NCI-H2196 (cell line): ENCODE measurements around the gene DEFB123.

Experiments used
- DNase-seq: peaks from one replicate; lab custom pipeline; 2025; ENCODE audit not compliant: unreplicated experiment; lab: John Stamatoyannopoulos, UW

Gene DEFB123

DNA sequence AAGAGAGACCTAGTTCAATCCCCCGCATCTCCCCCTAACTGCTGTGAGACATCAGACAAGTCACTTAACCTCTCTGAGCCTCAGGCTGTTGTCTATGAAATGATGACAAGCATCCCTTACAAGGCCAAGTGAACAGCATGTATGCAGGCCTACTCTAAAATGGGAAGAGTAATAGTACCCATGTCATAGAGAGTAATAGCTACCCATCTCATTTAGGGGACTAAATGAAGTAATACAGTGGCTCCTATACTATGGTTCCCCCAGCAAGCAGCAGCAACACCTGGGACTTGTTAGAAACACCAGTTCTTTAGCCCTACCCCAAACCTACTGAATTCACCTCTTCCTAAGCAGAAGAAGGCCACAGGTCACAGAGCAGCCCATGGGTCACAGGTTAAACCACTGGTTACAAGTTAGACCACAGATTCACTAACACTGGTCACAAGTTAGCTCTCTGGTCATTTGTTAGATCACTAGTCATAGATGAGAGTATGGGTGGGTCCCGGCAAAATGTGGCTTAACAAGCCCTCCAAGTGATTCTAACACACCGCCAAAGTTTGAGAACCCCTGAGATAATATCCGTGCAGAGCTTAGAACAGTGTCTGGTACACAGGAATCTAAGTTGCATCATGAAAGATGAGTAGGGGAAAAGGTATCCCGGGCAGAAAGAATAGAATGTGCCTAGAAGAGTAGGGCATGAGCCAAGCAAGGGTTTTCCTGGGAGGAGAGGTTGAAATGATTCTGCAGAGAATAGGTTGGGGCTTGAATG is 33.1 kb downstream of the DEFB123 start:
- no peak for DNase-seq

DNA sequence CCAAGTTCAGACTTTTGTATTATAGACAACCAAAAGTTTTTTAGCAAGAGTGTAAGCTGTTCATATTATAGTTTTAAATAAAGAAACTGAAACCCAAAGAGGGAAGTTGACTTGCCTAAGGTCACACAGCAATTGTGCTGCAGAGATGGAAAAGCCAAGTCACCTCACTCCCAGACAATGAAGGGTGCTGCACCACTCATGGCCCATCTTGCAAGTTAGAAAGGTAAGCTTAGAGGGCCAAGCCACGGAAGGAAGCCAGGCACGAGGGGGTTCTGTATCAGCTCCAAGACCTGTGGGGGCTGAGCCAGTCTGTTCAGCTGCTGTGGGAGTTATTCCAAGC is 33.6 kb downstream of the DEFB123 start:
- no peak for DNase-seq

DNA sequence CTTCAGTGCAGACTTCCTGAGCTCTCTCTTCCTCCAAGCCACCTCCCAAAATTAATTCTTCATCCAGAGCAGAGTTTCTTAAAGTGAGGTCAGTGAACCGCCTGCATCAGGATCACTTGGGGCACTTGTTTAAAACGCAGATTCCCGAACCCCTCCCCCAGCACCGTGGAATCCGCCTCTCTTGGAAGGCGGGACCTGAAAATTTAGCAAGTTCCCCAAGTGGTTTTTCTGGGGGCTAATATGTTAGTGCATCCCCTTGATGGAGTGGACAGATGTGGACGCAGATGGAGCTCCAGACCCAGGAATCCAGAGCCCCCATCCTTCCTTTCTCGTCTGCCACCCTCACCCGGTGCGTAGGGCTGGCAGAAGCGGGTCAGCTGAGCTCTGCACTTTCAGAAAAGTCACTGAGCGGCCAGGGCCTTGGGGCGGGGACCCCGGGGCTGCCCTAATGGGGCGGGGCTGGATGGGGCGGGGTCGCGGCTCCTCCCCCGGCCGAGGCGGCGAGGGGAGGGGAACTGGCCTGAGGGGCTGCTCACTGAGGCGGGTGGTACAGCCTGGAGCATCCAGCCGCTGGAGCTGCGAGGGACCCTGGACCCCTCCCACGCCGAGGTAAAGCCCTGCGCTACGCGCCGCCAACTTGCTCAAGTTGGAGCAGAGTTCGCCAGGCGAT is 34.5 kb downstream of the DEFB123 start, which contains the start of the genes DEFB124 and REM1:
Gene DEFB124, minus strand, starts transcription at position 370 of the 670 bp plus-strand sequence. CDS start 2,114 bp downstream, outside the sequence.
Gene REM1, plus strand, starts transcription at position 531 of the 670 bp plus-strand sequence. CDS start 1,158 bp downstream, outside the sequence.
- DNase-seq, result no peak

DNA sequence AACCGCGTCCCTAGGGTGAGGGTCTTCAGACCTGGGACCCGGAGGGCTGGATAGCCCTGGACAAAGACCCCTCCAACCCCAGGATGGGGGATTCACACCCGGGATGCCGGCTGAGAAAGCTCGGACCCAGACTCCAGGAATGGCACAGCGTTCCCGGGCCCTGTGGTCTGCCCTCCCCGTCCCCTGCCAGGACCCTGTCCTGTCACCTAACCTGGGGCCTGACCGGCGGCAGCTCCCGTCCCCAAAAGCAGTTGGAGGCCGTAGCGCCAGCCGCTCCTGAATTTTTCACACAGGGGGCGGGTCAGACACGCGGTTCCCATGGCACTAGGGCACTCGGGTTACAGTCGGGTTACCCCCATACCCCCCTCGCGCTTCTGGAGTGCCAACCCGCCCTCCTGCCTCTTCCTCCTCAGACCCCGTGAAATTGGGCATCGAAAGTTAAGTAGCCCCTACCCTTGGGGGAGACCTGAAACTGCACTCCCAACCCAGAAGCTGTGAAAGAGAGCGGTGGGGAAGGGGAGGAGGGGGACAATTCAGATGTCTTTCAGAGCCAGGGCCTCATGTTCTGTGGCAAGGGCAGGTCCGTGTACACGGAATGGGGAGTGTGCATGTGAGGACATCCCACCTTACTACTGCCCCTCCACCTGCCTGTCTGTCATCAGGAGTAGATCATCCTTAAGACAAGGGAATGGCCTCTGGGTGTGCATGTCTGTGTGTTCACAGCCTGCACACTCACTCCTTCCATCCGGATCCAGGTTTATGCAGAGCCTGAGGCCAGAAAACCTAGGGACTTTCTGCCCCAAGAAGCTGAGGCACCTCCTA is 35.3 kb downstream of the DEFB123 start:
- DNase-seq, result no peak

DNA sequence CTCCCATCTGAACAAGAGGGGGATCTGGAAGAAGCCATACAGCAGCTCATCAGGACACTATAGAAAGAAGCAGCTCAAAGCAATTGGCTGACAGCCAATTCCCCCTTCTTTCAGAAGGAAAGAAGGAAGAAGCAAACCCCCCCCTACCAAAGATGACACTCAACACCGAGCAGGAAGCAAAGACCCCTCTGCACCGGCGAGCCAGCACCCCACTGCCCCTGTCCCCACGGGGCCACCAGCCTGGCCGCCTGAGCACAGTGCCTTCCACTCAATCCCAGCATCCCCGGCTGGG is 35.8 kb downstream of the DEFB123 start:
- DNase-seq, result no peak

DNA sequence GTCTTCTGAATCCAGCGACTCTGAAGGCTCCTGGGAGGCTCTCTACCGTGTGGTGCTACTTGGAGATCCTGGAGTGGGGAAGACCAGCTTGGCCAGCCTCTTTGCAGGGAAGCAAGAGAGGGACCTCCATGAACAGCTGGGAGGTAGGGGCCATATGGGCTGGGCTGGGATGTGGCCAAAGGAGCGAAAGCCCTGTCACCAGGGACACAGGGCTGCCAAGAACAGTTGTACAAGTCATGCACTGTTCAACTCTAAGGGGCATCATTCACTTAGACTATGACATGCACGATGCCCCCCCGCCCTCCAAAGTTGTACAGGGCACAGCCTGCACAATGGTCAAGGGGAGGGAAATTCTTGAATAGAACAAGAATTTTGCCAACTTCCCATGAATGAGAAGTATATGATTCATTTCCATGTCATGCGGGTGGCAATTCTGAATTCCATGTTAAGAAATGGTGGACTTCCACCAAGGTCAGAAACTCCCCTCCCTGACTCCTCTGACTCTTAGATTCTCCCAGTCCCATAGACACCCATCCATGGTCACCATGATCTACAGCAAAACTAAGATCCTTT is 36.3 kb downstream of the DEFB123 start:
- DNase-seq, result no peak

DNA sequence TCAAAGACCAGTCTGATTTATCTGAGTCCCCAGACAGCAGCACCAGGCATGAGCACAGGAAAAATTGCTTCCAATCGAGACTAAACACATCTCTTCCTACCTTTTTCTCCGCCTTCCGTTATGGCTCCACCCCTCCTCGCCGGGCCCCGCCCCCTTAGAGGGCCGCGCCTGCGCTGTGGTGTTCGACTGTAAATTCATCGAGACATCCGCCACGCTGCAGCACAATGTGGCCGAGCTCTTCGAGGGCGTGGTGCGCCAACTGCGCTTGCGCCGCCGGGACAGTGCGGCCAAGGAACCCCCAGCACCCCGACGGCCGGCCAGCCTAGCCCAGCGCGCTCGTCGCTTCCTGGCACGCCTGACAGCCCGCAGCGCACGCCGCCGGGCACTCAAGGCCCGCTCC is 43.6 kb downstream of the DEFB123 start:
- no peak for DNase-seq

DNA sequence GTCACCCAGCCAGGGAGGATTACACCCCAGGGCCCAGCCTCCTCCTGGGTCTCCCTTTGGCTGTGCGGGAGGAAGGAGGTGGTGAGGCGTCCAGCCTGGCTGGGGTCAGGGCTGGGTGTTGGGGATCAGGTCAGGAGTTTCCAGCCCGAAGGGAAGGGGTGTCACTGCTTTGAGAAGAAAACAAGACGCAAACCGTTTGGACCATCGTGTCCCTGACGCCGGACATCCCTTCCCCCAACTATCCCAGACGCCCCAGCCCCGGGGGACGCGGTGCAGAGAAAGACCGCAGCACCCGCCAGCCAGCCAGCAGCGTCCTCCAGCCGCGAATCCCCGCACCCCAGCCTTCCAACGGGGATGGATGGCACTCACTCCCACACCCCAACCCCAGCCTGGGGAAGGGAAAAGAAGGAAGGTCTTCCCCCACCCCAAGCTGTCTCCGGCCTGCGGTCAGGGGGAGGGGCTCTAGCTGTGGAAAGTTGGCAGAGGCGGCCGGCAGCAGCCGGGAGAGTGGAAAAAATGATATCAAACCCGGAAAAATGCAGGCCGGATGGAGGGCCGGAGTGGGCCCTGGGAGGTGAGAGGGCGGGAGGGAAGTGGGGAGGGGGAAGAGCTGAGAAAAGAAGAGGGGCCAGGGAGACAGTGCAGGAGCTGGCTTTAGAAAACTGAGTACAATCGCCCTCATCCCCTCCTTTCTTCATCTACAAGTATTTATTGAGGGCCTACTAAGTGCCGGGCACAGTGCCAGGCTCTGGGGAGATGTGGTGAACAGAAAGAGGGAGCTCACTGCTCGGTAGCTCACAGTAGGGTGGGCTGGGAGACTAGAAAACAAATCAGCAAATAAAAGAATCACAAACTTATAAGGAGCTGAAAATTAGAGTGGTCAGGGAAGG is 45.3 kb downstream of the DEFB123 start:
- DNase-seq, result no peak

DNA sequence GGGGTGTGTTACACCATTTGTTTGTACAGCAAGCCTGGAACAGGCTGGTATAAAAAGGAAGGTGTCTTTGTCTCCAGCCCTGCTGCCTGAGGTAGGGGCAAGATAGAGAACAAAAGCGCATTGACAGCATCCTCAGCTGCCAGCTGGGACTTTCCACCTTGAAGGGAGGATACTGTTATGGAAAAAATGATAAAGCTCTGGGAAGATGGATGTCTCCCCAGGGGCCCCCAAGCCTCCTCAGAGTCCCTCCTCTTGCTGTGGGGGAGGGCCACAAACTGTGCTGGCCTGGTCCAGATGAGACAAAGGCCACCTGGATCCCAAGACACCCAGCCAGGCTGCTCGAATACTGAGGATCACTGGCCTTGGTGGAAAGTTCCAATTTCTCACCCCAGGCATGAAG is 47.7 kb downstream of the DEFB123 start:
- DNase-seq, result no peak

DNA sequence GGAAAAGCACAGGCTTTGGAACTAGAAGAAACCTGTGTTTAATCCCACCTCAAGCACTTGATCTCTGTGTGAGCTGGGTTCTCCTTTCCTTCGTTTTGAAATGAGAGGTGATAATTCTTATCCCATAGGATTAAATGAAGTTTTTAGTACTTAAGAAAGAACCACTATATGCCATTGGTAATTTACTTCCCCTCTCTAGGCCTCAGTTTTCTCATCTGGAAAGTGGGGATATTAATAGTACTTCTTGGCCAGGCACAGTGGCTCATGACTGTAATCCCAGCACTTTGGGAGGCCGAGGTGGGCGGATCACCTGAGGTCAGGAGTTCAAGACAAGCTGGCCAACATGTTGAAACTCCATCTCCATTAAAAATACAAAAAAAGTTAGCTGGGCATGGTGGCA is 48.7 kb downstream of the DEFB123 start:
- DNase-seq, result no peak

DNA sequence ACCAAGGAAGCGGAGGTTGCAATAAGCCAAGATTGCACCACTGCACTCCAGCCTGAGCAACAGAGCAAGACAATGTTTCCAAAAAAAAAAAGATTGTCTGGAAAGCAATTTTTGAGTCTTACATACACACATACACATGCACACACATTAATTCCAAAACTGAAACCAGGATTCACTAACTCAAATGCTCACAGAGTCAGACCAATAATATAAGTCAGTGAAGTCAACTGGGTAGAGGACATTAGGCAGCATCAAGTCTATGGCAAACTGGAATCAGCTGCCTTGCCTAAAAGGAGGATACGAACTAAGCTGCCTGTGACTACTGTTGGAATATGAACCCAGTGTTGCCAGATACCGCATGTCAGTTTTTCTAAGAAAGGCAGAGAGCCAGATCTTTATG is 50.3 kb downstream of the DEFB123 start:
- DNase-seq, result no peak

DNA sequence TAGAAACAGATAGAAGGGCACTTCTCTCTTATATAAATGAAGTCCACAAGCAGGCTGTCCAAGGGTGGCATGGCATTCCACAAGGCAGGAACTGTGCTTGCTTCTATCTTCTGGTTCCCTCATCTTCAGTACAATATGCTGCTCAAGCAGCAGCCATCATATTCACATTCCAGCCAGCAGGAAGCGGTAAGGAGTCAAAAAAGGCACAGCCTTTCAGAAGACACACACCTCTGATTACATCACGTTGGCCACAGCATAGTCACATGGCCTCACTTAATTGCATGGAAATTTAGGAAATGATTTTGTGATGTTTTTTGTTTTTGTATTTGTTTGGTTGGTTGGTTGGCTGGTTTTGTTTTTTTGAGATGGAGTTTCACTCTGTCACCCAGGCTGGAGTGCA is 53.7 kb downstream of the DEFB123 start:
- DNase-seq, result no peak

DNA sequence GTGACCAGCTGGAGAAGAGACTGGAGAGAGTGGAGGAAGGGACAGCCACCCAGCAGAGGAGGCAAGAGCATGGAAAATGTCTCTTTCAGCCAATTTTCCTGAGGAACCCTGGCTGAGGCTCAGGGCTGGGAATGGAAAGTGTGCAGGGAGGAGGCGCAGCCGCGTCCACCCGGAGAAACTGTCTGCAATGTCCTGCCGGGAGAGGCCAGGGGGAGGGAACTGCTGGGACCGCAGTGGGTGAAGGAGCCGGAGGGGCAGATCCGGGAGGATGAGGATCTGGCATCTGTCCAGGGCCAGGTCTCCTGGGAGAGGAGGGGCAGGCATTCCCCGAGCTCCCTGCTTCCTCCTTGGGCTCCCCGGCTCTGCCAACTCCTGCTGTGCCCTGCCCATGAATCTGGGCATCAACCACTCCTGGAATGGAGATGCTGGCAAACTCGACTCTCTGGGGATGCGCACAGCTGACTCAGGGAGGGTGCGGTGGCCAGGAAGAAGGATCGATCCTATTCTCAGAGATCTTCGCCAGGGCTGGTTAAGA is 56.4 kb downstream of the DEFB123 start:
- DNase-seq, result no peak

DNA sequence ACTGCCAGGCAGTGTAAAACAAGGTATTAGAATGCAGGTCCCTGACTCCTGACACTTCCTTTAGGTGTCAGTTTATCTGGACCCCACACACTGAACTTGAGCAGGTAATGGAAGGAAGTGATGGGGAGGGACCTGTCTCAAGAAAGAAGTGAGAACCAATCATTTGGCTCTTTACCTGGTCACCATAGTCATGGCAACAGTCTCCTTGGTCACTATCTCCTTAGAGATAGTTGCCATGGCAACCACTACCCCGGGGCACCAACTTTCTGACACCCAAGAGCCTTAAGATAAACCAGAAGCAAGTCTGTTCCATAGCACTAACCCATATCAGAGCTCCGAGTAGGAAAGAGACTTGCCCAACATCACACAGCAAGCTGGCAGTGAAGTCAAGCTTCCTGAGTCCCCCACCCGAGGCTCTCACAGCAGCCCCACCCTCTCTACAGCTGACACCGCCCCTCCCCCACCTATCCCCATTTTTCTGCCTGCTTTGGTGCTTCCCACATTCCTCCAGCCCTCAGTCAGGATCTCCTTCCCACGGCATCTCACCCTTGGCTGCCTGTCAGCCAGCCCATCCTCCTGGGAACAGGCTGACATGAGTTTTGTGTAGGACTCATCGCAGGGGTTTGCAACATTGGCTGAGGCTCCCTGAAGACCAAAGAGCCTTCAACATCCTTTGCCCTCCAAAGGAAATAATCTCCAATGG is 57.6 kb downstream of the DEFB123 start:
- peak; percentile 8 for DNase-seq
